Hepatocyte (in vitro differentiated cells): ENCODE data around the gene LGALS16. TPM values are rescaled to one million over a fixed set of nuclear protein-coding genes. Genes with fewer than 3 reads are reported as not detected.

Experiments used
- DNase-seq: peaks from one replicate; pipeline ENCODE4 v3.0.0-alpha.2; 2016; ENCODE audit warnings: low spot score
- H2AFZ ChIP-seq: fragments of 200-600 bp; sonication (generic); 2 replicates; pipeline ENCODE4 v1.6.0; 2016; ENCODE audit warnings: antibody characterized with exemption, mild to moderate bottlenecking
- H3K27ac ChIP-seq: fragments of 200-600 bp; sonication (generic); 2 replicates; pipeline ENCODE4 v1.5.1; 2016; ENCODE audit warnings: mild to moderate bottlenecking
- H3K27me3 ChIP-seq: fragments of 200-600 bp; sonication (generic); 2 replicates; pipeline ENCODE4 v1.6.1; 2016
- H3K36me3 ChIP-seq: fragments of 200-600 bp; sonication (generic); replicated peaks from 2 replicates; pipeline ENCODE4 v1.5.1; 2016; ENCODE audit warnings: low read depth; ENCODE audit not compliant: insufficient read depth
- H3K4me1 ChIP-seq: fragments of 200-600 bp; sonication (generic); 2 replicates; pipeline ENCODE4 v1.5.1; 2016; ENCODE audit warnings: mild to moderate bottlenecking, moderate library complexity; ENCODE audit not compliant: insufficient read depth
- H3K4me2 ChIP-seq: fragments of 200-600 bp; sonication (generic); 2 replicates; pipeline ENCODE4 v1.6.0; 2016
- H3K4me3 ChIP-seq: fragments of 200-600 bp; sonication (generic); 2 replicates; pipeline ENCODE4 v1.5.1; 2016; ENCODE audit warnings: mild to moderate bottlenecking
- H3K79me2 ChIP-seq: fragments of 200-600 bp; sonication (generic); 2 replicates; pipeline ENCODE4 v1.6.0; 2017; ENCODE audit warnings: mild to moderate bottlenecking
- H3K9me2 ChIP-seq: fragments of 200-600 bp; sonication (generic); replicated peaks from 2 replicates; pipeline ENCODE4 v1.6.0; 2017; ENCODE audit warnings: mild to moderate bottlenecking; ENCODE audit not compliant: insufficient read depth
- H3K9me3 ChIP-seq: fragments of 200-600 bp; sonication (generic); 2 replicates; pipeline ENCODE4 v1.5.1; 2016; ENCODE audit warnings: low read depth, mild to moderate bottlenecking
- H4K20me1 ChIP-seq: fragments of 200-600 bp; sonication (generic); 2 replicates; pipeline ENCODE4 v1.6.0; 2016; ENCODE audit warnings: mild to moderate bottlenecking; ENCODE audit not compliant: insufficient read depth, poor library complexity, severe bottlenecking
- CTCF ChIP-seq: fragments of 200-600 bp; sonication (generic); IDR thresholded peaks from 2 replicates; pipeline ENCODE4 v1.5.1; 2016; ENCODE audit warnings: antibody characterized with exemption, mild to moderate bottlenecking; ENCODE audit not compliant: poor library complexity
- EZH2 ChIP-seq: fragments of 200-600 bp; sonication (generic); IDR thresholded peaks from 2 replicates; pipeline ENCODE4 v1.6.1; 2016; ENCODE audit warnings: antibody characterized with exemption, mild to moderate bottlenecking, borderline replicate concordance
- EZH2phosphoT487 ChIP-seq: fragments of 200-600 bp; sonication (generic); IDR thresholded peaks from one replicate; pipeline ENCODE4 v1.6.1; 2018; ENCODE audit warnings: antibody characterized with exemption, mild to moderate bottlenecking, low read depth, moderate library complexity; ENCODE audit not compliant: unreplicated experiment, severe bottlenecking
- WGBS: methylation state at CpG from one replicate; pipeline ENCODE4 v1.1.6; 2016; ENCODE audit warnings: low lambda C conversion rate; ENCODE audit errors: missing lambda C conversion rate; 5-methylcytosine and 5-hydroxymethylcytosine counted together
- polyA plus RNA-seq: library from polyadenylated mRNA; unstranded; fragments of >200 nt; fragmentation: Nextera tagmentation; extraction: Ambion mirVana; gene quantifications from 2 replicates; pipeline ENCODE4 v1.2.1, GENCODE V29; 2016
- total RNA-seq: library from RNA; depleted of rRNA; stranded (reverse); fragments of >200 nt; gene quantifications from 2 replicates; pipeline ENCODE4 v1.2.3, GENCODE V29; 2014

Gene LGALS16
- not detected in 2 replicates for total RNA-seq
- not detected in 2 replicates for polyA plus RNA-seq

GRCh38 chr19:39655613-39656012 lies at the start of gene LGALS16:
LGALS16 (plus strand) TSS chr19:39655913; CDS start chr19:39655962, 49 bp downstream.
- H3K9me2 ChIP-seq: no peaks in the 10 kb centered on the region
- H4K20me1 ChIP-seq: no peaks in the 10 kb centered on the region
- no peak for DNase-seq
- H3K4me2 ChIP-seq: no peak within 1 kb of the TSS
- H3K27ac ChIP-seq: no peak within 1 kb of the TSS
- no peaks in the 10 kb centered on the region for H3K36me3 ChIP-seq
- H3K79me2 ChIP-seq: no peaks in the 10 kb centered on the region
- TF ChIP-seq EZH2: no peak
- TF ChIP-seq EZH2phosphoT487: no peak
- no peaks in the 10 kb centered on the region for H3K27me3 ChIP-seq
- WGBS: 66% methylated on average over 3 of the region's 3 CpGs
- H3K4me3 ChIP-seq: no peak within 1 kb of the TSS
- no peak within 1 kb of the TSS for H2AFZ ChIP-seq
- no peaks in the 10 kb centered on the region for H3K4me1 ChIP-seq
- no peaks in the 10 kb centered on the region for H3K9me3 ChIP-seq

GRCh38 chr19:39607021-39607420 lies 48.7 kb upstream of the LGALS16 start:
- Histone ChIP-seq H2AFZ (no peak overlapping the region), H3K9me2 (no peaks in the 10 kb centered on the region), H3K4me2 (no peak overlapping the region), H3K4me1 (no peaks in the 10 kb centered on the region), H3K36me3 (no peaks in the 10 kb centered on the region), H3K79me2 (no peaks in the 10 kb centered on the region), H3K27me3 (no peaks in the 10 kb centered on the region), H3K9me3 (no peaks in the 10 kb centered on the region), H4K20me1 (no peaks in the 10 kb centered on the region), H3K4me3 (no peak overlapping the region), H3K27ac (no peak overlapping the region)
- no peak for TF ChIP-seq EZH2phosphoT487
- TF ChIP-seq CTCF: no peak
- TF ChIP-seq EZH2: no peak
- 82% methylated on average over 9 of the region's 9 CpGs for WGBS
- no peak for DNase-seq

GRCh38 chr19:39607561-39607960 lies 48.2 kb upstream of the LGALS16 start:
- no peak overlapping the region for H3K4me2 ChIP-seq
- H4K20me1 ChIP-seq: no peaks in the 10 kb centered on the region
- 71% methylated on average over 6 of the region's 6 CpGs for WGBS
- H3K36me3 ChIP-seq: no peaks in the 10 kb centered on the region
- no peak for TF ChIP-seq EZH2phosphoT487
- no peak for TF ChIP-seq CTCF
- TF ChIP-seq EZH2: no peak
- H3K4me1 ChIP-seq: no peaks in the 10 kb centered on the region
- no peaks in the 10 kb centered on the region for H3K79me2 ChIP-seq
- H2AFZ ChIP-seq: no peak overlapping the region
- no peaks in the 10 kb centered on the region for H3K27me3 ChIP-seq
- no peaks in the 10 kb centered on the region for H3K9me3 ChIP-seq
- H3K27ac ChIP-seq: no peak overlapping the region
- H3K4me3 ChIP-seq: no peak overlapping the region
- no peak for DNase-seq
- H3K9me2 ChIP-seq: no peaks in the 10 kb centered on the region

- Histone ChIP-seq H3K4me2 (no peak overlapping the region), H3K4me3 (no peak overlapping the region), H3K9me2 (no peaks in the 10 kb centered on the region), H3K36me3 (no peaks in the 10 kb centered on the region), H3K9me3 (no peaks in the 10 kb centered on the region), H4K20me1 (no peaks in the 10 kb centered on the region), H3K79me2 (no peaks in the 10 kb centered on the region), H3K27ac (no peak overlapping the region), H3K27me3 (no peaks in the 10 kb centered on the region), H3K4me1 (no peaks in the 10 kb centered on the region), H2AFZ (no peak overlapping the region)
- whole genome bisulfite sequencing: 67% methylated on average over 2 of the region's 2 CpGs
- TF ChIP-seq CTCF: no peak
- no peak for TF ChIP-seq EZH2phosphoT487
- no peak for TF ChIP-seq EZH2
- no peak for DNase-seq
These were observed 42.1 kb upstream of the LGALS16 start for GRCh38 chr19:39613597-39613996.
